ENCODE results near the gene DMRTB1.
A peak's percentile ranks its signal among the peaks of the same experiment; 100 is the strongest.

The DMRTB1 gene

GRCh38 chr1:53470584-53470983 lies 11.4 kb downstream of the DMRTB1 start:
- no peak for ATAC-seq (ENCODE audit: insufficient read depth, low read depth)
- TF ChIP-seq CTCF (IDR thresholded peaks at IDR 0.05; ENCODE audit: borderline replicate concordance, extremely low read depth, low read length, poor library complexity, severe bottlenecking) (no peak), EZH2 (IDR thresholded peaks at IDR 0.05; ENCODE audit: borderline replicate concordance, low read depth, low read length, severe bottlenecking) (no peak)
- DNase-seq, result no peak
- Histone ChIP-seq H3K4me3 (ENCODE audit: low read depth in 1 of 2, low read length in 2 of 2) (no peak overlapping the region), H3K27ac (ENCODE audit: low read length) (no peak overlapping the region), H3K4me1 (ENCODE audit: insufficient read depth, low read length) (no peaks in the 10 kb centered on the region), H3K79me2 (ENCODE audit: insufficient read depth, low read length) (no peaks in the 10 kb centered on the region), H3K4me2 (ENCODE audit: insufficient read depth, low read length) (no peak overlapping the region), H3K9ac (ENCODE audit: low read depth, low read length) (no peak overlapping the region), H3K9me3 (ENCODE audit: insufficient read depth, low read length, severe bottlenecking) (no peaks in the 10 kb centered on the region), H3K36me3 (ENCODE audit: insufficient read depth, low read length) (no peaks in the 10 kb centered on the region), H3K27me3 (ENCODE audit: insufficient read depth, low read length, poor library complexity) (peaks cover 8% of the 10 kb centered on the region), H4K20me1 (ENCODE audit: insufficient read depth, low read length) (no peaks in the 10 kb centered on the region), H2AFZ (ENCODE audit: low read depth, low read length) (no peak overlapping the region)

GRCh38 chr1:53471000-53471399 lies 11.8 kb downstream of the DMRTB1 start:
- ATAC-seq (ENCODE audit: insufficient read depth, low read depth) (no peak), DNase-seq (no peak)
- H3K4me3 ChIP-seq (ENCODE audit: low read depth in 1 of 2, low read length in 2 of 2), result no peak overlapping the region
- peaks cover 8% of the 10 kb centered on the region for H3K27me3 ChIP-seq (ENCODE audit: insufficient read depth, low read length, poor library complexity)
- H3K9me3 ChIP-seq (ENCODE audit: insufficient read depth, low read length, severe bottlenecking), result no peaks in the 10 kb centered on the region
- no peaks in the 10 kb centered on the region for H4K20me1 ChIP-seq (ENCODE audit: insufficient read depth, low read length)
- H2AFZ ChIP-seq (ENCODE audit: low read depth, low read length), result no peak overlapping the region
- H3K36me3 ChIP-seq (ENCODE audit: insufficient read depth, low read length), result no peaks in the 10 kb centered on the region
- no peaks in the 10 kb centered on the region for H3K79me2 ChIP-seq (ENCODE audit: insufficient read depth, low read length)
- H3K4me2 ChIP-seq (ENCODE audit: insufficient read depth, low read length), result no peak overlapping the region
- TF ChIP-seq EZH2 (IDR thresholded peaks at IDR 0.05; ENCODE audit: borderline replicate concordance, low read depth, low read length, severe bottlenecking) (no peak), CTCF (IDR thresholded peaks at IDR 0.05; ENCODE audit: borderline replicate concordance, extremely low read depth, low read length, poor library complexity, severe bottlenecking) (no peak)
- H3K4me1 ChIP-seq (ENCODE audit: insufficient read depth, low read length), result no peaks in the 10 kb centered on the region
- H3K9ac ChIP-seq (ENCODE audit: low read depth, low read length), result no peak overlapping the region
- no peak overlapping the region for H3K27ac ChIP-seq (ENCODE audit: low read length)

- no peak overlapping the region for H3K27ac ChIP-seq (ENCODE audit: low read length)
- peaks cover 19% of the 10 kb centered on the region for H3K27me3 ChIP-seq (ENCODE audit: insufficient read depth, low read length, poor library complexity)
- no peaks in the 10 kb centered on the region for H3K79me2 ChIP-seq (ENCODE audit: insufficient read depth, low read length)
- H3K4me1 ChIP-seq (ENCODE audit: insufficient read depth, low read length), result no peaks in the 10 kb centered on the region
- no peak for DNase-seq
- no peak overlapping the region for H2AFZ ChIP-seq (ENCODE audit: low read depth, low read length)
- no peaks in the 10 kb centered on the region; the same call in 1 of the 2 replicates for H4K20me1 ChIP-seq (ENCODE audit: insufficient read depth, low read length)
- no peaks in the 10 kb centered on the region for H3K9me3 ChIP-seq (ENCODE audit: insufficient read depth, low read length, severe bottlenecking)
- no peak overlapping the region for H3K4me3 ChIP-seq (ENCODE audit: low read depth in 1 of 2, low read length in 2 of 2)
- TF ChIP-seq EZH2 (IDR thresholded peaks at IDR 0.05; ENCODE audit: borderline replicate concordance, low read depth, low read length, severe bottlenecking) (no peak), CTCF (IDR thresholded peaks at IDR 0.05; ENCODE audit: borderline replicate concordance, extremely low read depth, low read length, poor library complexity, severe bottlenecking) (peak; percentile 48)
- no peaks in the 10 kb centered on the region for H3K36me3 ChIP-seq (ENCODE audit: insufficient read depth, low read length)
- ATAC-seq (ENCODE audit: insufficient read depth, low read depth), result no peak
- no peak overlapping the region for H3K9ac ChIP-seq (ENCODE audit: low read depth, low read length)
- H3K4me2 ChIP-seq (ENCODE audit: insufficient read depth, low read length), result no peak overlapping the region
Measured at GRCh38 chr1:53473463-53473862, 14.3 kb downstream of the DMRTB1 start.

- no peak overlapping the region for H2AFZ ChIP-seq (ENCODE audit: low read depth, low read length)
- no peak for ATAC-seq (ENCODE audit: insufficient read depth, low read depth)
- H3K9me3 ChIP-seq (ENCODE audit: insufficient read depth, low read length, severe bottlenecking), result no peaks in the 10 kb centered on the region
- no peaks in the 10 kb centered on the region for H3K4me1 ChIP-seq (ENCODE audit: insufficient read depth, low read length)
- H3K27me3 ChIP-seq (ENCODE audit: insufficient read depth, low read length, poor library complexity), result peaks cover 19% of the 10 kb centered on the region
- H3K79me2 ChIP-seq (ENCODE audit: insufficient read depth, low read length), result no peaks in the 10 kb centered on the region
- no peak overlapping the region for H3K4me3 ChIP-seq (ENCODE audit: low read depth in 1 of 2, low read length in 2 of 2)
- no peak overlapping the region for H3K4me2 ChIP-seq (ENCODE audit: insufficient read depth, low read length)
- no peak for DNase-seq
- no peak overlapping the region for H3K27ac ChIP-seq (ENCODE audit: low read length)
- H4K20me1 ChIP-seq (ENCODE audit: insufficient read depth, low read length), result no peaks in the 10 kb centered on the region; the same call in 1 of the 2 replicates
- H3K36me3 ChIP-seq (ENCODE audit: insufficient read depth, low read length), result no peaks in the 10 kb centered on the region
- no peak overlapping the region for H3K9ac ChIP-seq (ENCODE audit: low read depth, low read length)
- no peak for TF ChIP-seq EZH2 (IDR thresholded peaks at IDR 0.05; ENCODE audit: borderline replicate concordance, low read depth, low read length, severe bottlenecking)
- no peak for TF ChIP-seq CTCF (IDR thresholded peaks at IDR 0.05; ENCODE audit: borderline replicate concordance, extremely low read depth, low read length, poor library complexity, severe bottlenecking)
Measured at GRCh38 chr1:53475664-53476063, 16.5 kb downstream of the DMRTB1 start.

All from DND-41 (cell line).